Fibroblast of the aortic adventitia (primary cell): ENCODE measurements around the gene GLI3. TPM values are rescaled to one million over a fixed set of nuclear protein-coding genes. Genes with fewer than 3 reads are reported as not detected.
A peak's percentile ranks its signal among the peaks of the same experiment; 100 is the strongest.

Source experiments
- DNase-seq: peaks from one replicate; pipeline ENCODE4 v3.0.0-alpha.2; 2010; ENCODE audit warnings: low read depth
- H3K4me3 ChIP-seq: 2 replicates; pipeline ENCODE4 v1.5.1; 2011; ENCODE audit warnings: low read depth, mild to moderate bottlenecking, control low read depth, low read length, moderate library complexity
- total RNA-seq: library from RNA; depleted of rRNA; stranded (reverse); fragments of >200 nt; gene quantifications from 2 replicates; pipeline ENCODE4 v1.2.3, GENCODE V29; 2012; ENCODE audit warnings: low replicate concordance
- TF ChIP-seq, protein P1 (sequence below): IDR thresholded peaks from 2 replicates; pipeline ENCODE4 v1.5.1; 2011; ENCODE audit warnings: mild to moderate bottlenecking, low read length, control low read depth, inconsistent platforms; ENCODE audit not compliant: insufficient read depth

The GLI3 gene
- total RNA-seq, 1 donor: 7.0 TPM

DNA sequence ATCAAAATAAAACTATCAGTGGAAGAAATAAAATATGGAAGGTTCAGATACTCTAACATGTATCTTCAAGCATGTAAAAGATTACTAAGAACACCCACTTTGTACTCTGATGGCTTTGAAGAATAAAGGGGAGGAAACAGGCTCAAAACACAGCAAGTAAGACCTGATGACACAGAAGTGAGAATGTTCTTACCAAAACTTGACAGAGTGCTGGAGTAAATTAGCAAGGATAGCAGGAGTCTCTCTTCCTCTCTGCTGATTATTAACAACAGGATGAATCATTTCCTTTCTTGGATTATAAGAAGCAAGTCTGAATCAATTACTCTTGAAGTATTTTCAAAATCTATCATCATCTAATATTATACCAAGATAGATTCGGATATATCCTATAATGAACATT is 47.5 kb downstream of the GLI3 start:
- DNase-seq: peak; percentile 36
- TF ChIP-seq, protein P1, sequence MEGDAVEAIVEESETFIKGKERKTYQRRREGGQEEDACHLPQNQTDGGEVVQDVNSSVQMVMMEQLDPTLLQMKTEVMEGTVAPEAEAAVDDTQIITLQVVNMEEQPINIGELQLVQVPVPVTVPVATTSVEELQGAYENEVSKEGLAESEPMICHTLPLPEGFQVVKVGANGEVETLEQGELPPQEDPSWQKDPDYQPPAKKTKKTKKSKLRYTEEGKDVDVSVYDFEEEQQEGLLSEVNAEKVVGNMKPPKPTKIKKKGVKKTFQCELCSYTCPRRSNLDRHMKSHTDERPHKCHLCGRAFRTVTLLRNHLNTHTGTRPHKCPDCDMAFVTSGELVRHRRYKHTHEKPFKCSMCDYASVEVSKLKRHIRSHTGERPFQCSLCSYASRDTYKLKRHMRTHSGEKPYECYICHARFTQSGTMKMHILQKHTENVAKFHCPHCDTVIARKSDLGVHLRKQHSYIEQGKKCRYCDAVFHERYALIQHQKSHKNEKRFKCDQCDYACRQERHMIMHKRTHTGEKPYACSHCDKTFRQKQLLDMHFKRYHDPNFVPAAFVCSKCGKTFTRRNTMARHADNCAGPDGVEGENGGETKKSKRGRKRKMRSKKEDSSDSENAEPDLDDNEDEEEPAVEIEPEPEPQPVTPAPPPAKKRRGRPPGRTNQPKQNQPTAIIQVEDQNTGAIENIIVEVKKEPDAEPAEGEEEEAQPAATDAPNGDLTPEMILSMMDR: no peak
- H3K4me3 ChIP-seq: no peak overlapping the region

DNA sequence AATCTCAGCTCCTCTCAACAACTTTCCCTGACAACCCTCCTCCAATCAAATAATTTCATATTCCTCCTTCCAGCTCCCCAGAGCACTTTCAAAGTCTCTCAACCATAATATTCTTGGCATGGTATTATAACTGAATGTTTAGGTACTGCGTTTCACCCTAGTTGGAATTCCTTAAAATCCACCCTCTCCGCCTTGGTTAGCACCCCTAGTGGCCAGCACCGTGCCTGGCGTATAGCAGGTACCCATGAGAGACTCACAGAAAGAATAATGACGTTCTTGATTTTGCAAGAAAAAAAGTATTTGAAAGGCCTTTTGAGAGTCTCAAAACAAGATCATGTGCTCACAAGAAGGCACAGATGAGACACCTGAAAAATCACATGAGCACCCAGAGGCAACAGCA is 50.9 kb downstream of the GLI3 start:
- no peak for DNase-seq
- H3K4me3 ChIP-seq: no peak overlapping the region
- TF ChIP-seq, protein P1: peak; percentile 38

DNA sequence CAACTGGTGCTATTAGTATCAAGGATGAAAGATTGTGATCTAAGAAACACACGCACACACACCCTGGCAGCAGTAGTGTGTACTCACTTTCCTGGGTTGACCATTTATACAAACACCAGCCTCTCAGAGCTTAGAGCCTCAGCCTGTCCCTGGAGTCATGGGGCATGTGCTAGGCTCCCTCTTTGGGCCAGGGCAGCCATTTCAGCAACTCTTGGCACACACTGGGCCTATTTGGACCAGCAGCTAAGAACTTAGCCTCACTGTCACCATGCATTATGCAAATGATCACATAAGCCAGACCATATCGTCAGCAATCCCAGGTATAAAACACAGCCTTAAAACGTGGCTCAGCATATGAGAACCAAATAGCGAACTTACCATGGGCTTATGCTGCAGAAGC is 51.3 kb downstream of the GLI3 start:
- no peak overlapping the region for H3K4me3 ChIP-seq
- DNase-seq: no peak
- TF ChIP-seq, protein P1: no peak

DNA sequence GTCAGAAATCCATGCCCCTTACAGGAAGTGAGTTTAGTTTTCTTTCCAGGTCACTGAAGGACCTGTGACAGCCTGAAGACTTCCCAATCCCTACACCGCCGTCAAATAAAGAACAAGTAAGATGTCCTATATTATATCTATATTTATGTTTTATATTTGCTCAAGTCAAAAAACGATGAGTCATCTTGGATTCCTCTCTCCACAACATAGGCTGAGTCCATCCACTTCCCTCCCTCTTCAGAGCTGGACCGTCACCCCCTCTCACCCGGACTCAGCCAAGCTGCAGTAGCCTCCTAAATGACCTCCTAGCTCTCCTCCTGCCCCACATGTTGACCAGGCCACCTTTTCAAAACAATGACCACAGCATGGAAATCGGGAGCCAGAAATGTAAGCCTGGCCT is 53.5 kb downstream of the GLI3 start:
- no peak for DNase-seq
- TF ChIP-seq, protein P1: no peak
- no peak overlapping the region for H3K4me3 ChIP-seq

DNA sequence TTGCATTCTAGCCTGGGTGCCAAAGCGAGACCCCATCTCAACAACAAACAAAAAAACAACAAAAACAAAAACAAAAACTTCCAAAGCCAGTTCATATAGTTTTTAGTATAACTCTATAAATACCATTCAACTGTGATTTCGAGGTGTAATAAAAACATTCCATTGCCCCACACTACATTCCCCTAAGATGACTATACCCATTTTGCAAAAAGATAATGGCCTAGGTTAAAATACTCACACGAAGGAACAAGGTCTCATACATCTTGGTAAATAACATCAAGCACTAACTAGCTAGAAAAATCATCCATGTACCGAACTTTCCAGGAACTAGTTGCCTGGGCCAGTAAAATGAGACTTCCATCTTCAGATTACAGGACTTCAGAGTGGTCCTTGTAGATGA is 55.4 kb downstream of the GLI3 start:
- no peak overlapping the region for H3K4me3 ChIP-seq
- TF ChIP-seq, protein P1: no peak
- no peak for DNase-seq

DNA sequence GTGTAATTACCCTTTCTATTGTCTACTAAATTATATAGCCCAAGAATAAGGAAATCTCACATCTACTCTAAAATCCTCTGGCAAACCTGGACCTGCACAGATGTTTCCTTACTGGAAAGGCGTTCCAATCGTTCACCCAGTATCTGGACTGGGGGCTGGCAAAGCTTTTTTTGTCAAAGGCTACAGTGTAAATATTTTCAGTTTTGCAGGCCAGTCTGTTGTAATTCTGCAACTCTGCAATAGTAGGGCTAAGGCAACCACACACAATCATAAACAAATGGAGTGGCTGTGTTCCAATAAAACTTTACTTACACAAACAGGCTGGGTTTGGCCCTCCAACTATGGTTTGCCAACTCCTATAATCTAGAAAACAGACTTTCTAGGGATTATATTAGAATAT is 56.2 kb downstream of the GLI3 start:
- TF ChIP-seq, protein P1: no peak
- no peak overlapping the region for H3K4me3 ChIP-seq
- DNase-seq: no peak

DNA sequence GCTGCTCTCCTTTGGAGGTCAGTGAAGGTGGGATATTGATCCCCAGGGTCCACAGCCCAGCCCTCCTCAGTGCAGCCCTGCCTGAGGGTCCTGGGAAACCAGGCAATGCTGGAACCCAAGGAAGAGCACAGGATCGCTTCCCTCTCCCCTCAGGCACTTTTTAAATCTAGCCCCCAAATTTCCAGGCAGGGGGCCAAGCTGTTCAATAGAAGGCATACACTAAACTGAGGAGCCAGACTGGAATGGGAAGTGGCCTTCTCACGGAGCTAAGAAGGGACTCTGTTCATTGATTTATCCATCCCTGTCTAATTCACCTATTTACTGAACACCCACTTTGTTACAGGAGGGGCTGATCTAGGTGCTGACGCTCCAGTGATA is 60.3 kb downstream of the GLI3 start:
- TF ChIP-seq, protein P1: no peak
- no peak overlapping the region for H3K4me3 ChIP-seq
- DNase-seq: no peak
